ENCODE data around the gene AMPD3. TPM values are rescaled to one million over a fixed set of nuclear protein-coding genes. Genes with fewer than 3 reads are reported as not detected.

The AMPD3 gene
- total RNA-seq (2014; rRNA removed; shearing (Covaris generic)), result 1.3 and 2.0 TPM in 2 replicates
- polyA plus RNA-seq (2014; cell fraction: nucleus; rRNA removed), result 0.79 and 1.5 TPM in 2 replicates

DNA sequence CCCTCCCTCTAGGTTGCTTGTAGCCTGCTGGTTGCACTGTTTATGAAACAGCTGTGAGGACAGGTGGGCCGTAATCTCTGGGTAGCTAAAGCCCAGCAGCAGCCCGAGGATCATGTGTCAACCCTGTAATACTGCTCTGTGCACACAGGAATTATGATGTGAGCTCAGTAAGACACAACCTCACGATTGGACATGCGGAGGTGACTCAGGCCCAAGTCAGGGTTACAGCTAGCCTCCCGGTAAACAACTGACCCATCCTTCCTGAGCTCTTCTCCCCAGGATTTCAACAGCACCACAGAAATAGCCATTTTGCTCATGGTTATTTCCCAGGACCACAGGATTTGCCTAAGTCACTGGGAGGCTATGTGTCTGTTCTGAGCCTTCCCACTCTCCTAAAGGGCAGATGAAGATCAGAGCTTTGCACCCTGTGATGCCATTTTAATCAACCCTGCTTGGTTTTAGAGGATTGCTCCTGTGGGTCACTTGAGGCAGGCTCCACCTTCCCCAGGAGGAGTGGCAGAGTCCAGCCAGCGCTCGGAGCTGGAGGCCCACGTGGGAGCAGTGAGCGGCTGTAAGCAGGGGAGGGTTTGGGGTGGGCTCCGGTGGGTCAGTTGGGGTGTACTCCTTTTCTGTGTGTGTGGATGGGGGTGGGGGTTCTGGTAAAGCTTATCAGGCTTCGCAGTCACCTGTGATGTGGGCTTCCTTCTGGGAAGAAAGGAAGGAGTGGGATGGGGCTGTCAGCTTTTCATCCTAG is at the start of gene AMPD3:
TSS of gene AMPD3 (plus strand) at position 387 of the 754 bp plus-strand sequence. CDS start 6,256 bp downstream, outside the sequence.
- peak; percentile 45 for DNase-seq (ENCODE audit: extremely low read depth, low read depth)

DNA sequence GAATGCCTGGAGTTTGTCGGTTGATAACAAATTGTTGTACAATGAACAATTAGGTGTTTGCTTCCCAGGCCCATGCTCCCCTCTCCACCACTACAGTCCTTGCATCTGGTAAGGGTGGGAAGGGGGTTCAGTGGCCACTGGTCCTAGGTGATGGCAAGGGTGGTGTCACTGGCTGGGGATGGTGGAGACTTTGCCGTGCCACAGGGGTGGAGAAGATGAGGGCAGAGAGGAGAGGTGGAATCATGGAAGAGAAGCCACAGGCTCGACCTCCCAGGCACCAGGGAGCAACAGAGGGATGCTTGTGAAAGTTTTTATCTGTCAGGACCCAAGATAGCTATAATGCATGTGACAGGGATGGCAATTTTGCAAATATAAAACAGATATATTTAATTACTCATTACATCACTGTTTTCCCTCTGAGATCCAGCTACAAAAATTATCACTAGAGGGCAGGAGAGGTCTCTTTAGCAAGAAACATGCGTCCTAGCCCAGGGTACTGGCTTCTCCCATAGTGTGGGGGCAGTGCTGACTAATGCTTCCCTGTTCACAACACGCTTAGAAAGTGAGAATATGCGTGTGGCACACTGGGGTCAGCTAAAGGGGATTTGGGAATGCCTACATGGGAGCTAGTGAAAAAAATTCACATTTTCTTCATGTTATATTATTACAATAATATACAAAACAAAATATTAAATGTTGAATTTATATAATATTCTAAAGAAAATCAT is 49.0 kb upstream of the AMPD3 start:
- peak; percentile 80 for DNase-seq (ENCODE audit: extremely low read depth, low read depth)

GRCh38 chr11:10407055-10407454 is 48.0 kb upstream of the AMPD3 start:
- peak; percentile 32 for DNase-seq (ENCODE audit: extremely low read depth, low read depth)

- no peak for DNase-seq (ENCODE audit: extremely low read depth, low read depth)
Measured at GRCh38 chr11:10407749-10408685, 47.0 kb upstream of the AMPD3 start.

DNA sequence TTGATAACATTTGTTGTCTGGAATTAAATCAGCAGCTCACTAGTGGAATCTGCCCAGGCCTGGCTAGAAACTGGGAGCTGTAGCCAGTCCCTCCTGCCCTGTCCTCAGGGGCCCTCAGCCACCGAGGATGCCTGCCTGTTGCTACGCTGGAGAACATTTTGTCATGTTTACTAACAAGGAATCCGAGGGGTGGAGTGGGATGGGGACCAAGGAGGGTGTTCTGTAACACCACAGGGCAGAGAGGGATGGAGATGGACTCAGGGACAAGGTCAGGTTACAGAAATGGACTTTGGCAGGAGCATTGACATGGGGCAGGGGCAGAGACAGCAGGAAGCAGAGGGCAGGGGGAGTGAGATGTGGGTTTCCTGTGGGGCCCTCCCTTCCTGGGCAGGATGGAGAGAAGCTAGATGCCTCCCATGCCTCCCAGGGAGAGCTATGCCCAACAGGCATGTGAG is 45.8 kb upstream of the AMPD3 start:
- no peak for DNase-seq (ENCODE audit: extremely low read depth, low read depth)

- no peak for DNase-seq (ENCODE audit: extremely low read depth, low read depth)
Measured at GRCh38 chr11:10410106-10410843, 44.8 kb upstream of the AMPD3 start.

DNA sequence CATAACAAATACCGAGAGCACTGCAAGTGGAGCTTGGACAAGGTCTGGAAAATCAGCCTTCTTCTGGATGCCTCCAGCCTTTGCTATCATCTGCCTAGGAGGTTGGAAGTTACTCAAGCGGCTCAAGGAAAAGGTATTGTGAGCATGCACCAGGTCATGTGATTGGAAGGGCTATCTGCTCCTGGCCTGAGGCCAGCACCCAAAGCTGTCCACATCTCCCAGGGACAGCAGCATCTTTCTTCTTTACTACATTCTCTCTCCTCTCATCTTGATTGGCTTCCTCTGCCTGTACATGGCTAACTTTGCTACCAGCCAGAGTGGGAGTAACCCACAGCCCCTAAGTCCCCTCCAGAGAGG is 44.2 kb upstream of the AMPD3 start:
- DNase-seq (ENCODE audit: extremely low read depth, low read depth), result no peak

GRCh38 chr11:10412266-10412665 is 42.8 kb upstream of the AMPD3 start:
- no peak for DNase-seq (ENCODE audit: extremely low read depth, low read depth)

DNA sequence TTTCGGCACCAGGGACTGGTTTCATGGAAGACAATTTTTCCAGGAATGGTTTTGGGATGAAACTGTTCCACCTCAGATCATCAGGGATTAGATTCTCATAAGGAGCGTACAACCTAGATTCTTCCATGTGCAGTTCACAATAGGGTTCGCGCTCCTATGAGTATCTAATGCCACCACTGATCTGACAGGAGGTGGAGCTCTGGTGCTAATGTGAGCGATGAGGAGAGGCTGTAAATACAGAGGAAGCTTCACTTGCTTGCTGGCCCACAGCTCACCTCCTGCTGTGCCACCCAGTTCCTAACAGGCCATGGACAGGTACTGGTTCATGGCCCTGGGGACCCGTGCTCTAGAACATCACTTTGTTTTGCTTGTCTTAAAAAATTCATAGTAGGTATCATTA is 41.8 kb upstream of the AMPD3 start:
- no peak for DNase-seq (ENCODE audit: extremely low read depth, low read depth)

DNA sequence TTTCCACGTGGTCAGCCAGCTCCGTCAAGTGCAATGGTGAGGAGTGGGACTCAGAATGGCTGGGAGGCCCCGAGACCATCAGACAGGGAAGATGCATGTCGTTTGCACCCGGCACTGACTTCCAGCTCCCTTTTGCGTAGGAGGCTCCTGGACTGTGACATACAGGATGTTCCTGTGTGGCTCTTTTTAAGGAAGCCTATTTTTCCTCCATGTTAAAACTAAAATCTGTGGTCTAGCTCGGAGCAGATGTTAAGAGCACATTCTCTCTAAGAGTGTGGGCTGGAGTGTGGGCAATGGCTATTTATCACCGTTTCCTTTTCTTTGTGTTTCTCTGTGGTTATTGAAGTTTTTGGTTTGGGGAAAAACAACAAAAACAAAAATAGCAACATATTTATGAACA is 40.9 kb upstream of the AMPD3 start:
- DNase-seq (ENCODE audit: extremely low read depth, low read depth), result no peak

DNA sequence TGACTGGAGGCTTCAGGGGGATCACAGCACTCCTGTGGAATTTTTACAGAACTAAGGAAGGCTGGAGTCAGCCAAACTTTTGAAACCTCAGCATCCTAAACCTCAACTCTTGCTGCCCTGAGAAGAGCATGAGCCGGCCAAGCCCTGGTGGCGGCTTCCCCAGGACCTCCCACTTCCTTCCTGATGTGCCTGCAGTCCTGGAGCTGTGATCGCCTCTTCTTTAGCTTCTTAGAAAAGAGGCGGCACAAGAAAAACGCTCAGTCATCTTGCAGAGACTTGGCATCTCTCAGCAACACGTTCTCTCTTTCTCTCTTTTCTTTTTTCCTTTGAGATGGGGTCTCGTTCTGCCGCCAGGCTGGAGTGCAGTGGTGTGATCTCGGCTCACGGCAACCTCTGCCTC is 40.4 kb upstream of the AMPD3 start:
- DNase-seq (ENCODE audit: extremely low read depth, low read depth), result no peak

GRCh38 chr11:10415817-10416392 is 39.2 kb upstream of the AMPD3 start:
- no peak for DNase-seq (ENCODE audit: extremely low read depth, low read depth)

- DNase-seq (ENCODE audit: extremely low read depth, low read depth), result no peak
Measured at GRCh38 chr11:10418259-10418949, 36.7 kb upstream of the AMPD3 start.

DNA sequence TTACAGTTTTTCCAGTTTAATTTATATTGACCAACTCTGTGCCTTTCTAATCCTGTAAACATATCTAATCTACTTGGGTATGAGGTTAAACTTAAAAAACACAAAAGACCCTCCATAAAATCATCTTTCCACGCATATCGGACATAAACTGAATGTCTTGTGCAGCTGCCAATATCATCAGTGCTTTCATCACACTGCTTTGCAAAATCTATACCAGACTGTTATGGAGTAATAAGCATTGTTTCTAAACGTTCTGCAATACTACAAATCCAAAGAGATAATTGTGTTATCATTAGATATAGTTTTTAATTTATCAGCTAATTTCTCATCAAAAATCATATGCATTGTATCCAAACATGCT is 36.1 kb upstream of the AMPD3 start:
- no peak for DNase-seq (ENCODE audit: extremely low read depth, low read depth)

- DNase-seq (ENCODE audit: extremely low read depth, low read depth), result no peak
Measured at GRCh38 chr11:10426475-10426874, 28.6 kb upstream of the AMPD3 start.

DNA sequence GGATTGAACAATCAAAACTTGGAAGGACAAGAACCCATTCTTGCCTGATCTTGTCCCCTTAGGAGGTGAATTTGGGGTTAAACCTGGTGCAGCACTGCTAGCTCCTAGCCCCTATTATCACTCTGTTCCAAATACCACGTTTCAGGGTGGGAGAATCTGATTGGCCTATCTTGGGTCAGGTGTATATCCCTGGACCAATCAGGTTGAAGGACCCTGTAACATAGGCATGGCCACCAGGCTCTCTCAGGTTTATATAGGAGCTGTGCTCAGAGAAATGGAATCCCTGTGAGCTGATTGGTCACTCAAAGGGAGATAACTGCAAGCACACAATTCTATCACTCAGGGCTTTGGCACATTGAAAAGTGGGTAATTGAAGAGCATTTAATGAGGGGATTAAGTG is 26.6 kb upstream of the AMPD3 start:
- no peak for DNase-seq (ENCODE audit: extremely low read depth, low read depth)

DNA sequence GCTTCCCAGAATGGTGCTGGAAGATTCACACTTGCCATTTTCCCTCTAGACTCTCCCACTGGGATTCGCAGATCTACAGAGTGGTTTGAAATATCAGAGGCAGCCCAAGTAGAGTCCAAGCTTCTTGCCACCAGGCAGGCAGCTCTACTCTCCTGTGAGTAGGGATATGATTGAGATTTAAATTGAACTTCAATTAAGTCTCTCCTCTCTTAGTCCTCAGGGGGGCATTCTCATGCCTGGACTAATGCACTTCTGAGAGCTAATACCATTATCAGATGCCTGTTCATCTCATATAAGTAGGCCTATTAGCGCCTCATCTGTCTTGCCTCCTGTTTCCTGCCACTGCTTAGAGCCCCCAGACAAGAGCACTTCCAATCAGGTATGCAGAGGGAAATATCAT is 25.5 kb upstream of the AMPD3 start:
- no peak for DNase-seq (ENCODE audit: extremely low read depth, low read depth)

DNA sequence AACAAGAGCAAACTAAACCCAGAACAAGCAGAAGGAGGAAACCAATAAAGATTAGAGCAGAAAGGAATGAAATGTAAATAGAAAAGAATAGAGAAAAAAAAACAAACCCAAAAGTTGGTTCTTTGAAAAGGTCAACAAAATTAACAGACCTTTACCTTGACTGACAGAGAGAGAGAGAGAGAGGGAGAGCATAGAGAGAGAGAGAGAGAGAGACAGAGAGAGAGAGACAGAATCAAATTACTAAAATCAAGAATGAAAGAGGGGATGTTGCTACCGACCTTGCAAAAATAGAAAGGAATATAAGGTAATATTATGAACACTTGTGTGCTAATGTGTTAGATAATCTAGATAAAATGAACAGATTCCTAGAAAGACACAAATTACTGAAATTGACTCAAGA is 22.6 kb upstream of the AMPD3 start:
- no peak for DNase-seq (ENCODE audit: extremely low read depth, low read depth)

DNA sequence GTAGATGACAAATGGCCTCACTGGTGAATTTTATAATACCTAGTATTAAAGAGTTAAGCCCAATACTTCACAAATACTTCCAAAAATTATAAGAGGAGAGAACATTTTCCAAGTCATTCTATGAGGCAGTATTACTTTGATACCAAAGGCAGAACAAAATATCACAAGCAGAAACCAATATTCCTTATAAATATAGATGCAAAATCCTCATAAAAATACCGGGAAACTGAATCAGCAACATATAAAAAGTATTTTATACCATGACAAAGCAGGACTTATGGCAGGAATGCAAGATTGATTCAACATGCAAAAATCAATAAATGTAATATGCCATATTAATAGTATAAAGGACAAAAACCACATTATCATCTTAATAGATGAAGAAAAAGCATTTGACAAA is 22.1 kb upstream of the AMPD3 start:
- DNase-seq (ENCODE audit: extremely low read depth, low read depth), result no peak
